ENCODE results near the gene ZNF222.

The ZNF222 gene

GRCh38 chr19:44071824-44072542, 46.8 kb downstream of the ZNF222 start, which contains the start of gene ZNF284:
ZNF284 (plus strand) TSS chr19:44072159; CDS start chr19:44076390, 4,231 bp downstream.
- TF ChIP-seq CTCF (conservative IDR thresholded peaks at IDR 0.05; ENCODE audit: low read depth, low read length) = no peak
- H3K4me3 ChIP-seq (ENCODE audit: low read length) = peak within 1 kb of the TSS; percentile 74
- peak; percentile 52 for DNase-seq (ENCODE audit: low read depth)

GRCh38 chr19:44072543-44073401, 47.6 kb downstream of the ZNF222 start:
- no peak for DNase-seq (ENCODE audit: low read depth)
- peak overlapping the region; percentile 74 for H3K4me3 ChIP-seq (ENCODE audit: low read length)
- no peak for TF ChIP-seq CTCF (conservative IDR thresholded peaks at IDR 0.05; ENCODE audit: low read depth, low read length)

GRCh38 chr19:44076325-44076724, 51.1 kb downstream of the ZNF222 start:
- no peak overlapping the region for H3K4me3 ChIP-seq (ENCODE audit: low read length)
- no peak for DNase-seq (ENCODE audit: low read depth)
- no peak for TF ChIP-seq CTCF (conservative IDR thresholded peaks at IDR 0.05; ENCODE audit: low read depth, low read length)
